Measurements from ENCODE around the gene PPARG.

The PPARG gene

GRCh38 chr3:12420393-12420792 lies 131.5 kb downstream of the PPARG start:
- H3K9me3 ChIP-seq (ENCODE audit: severe bottlenecking) = no peaks in the 10 kb centered on the region
- TF ChIP-seq CTCF (IDR thresholded peaks at IDR 0.05; ENCODE audit: poor library complexity, severe bottlenecking) = no peak
- no peak overlapping the region for H3K4me3 ChIP-seq (ENCODE audit: severe bottlenecking)
- H3K36me3 ChIP-seq (ENCODE audit: low read depth) = no peaks in the 10 kb centered on the region
- H3K27ac ChIP-seq (ENCODE audit: poor library complexity, severe bottlenecking) = no peak overlapping the region
- DNase-seq (ENCODE audit: low spot score) (no peak), ATAC-seq (ENCODE audit: low read depth) (no peak)
- no peaks in the 10 kb centered on the region for H3K4me1 ChIP-seq (ENCODE audit: insufficient read depth, poor library complexity, severe bottlenecking)
- no peaks in the 10 kb centered on the region for H3K27me3 ChIP-seq (ENCODE audit: insufficient read depth, poor library complexity, severe bottlenecking)

- H3K4me1 ChIP-seq (ENCODE audit: insufficient read depth, poor library complexity, severe bottlenecking) = no peaks in the 10 kb centered on the region
- no peaks in the 10 kb centered on the region for H3K9me3 ChIP-seq (ENCODE audit: severe bottlenecking)
- H3K27me3 ChIP-seq (ENCODE audit: insufficient read depth, poor library complexity, severe bottlenecking) = no peaks in the 10 kb centered on the region
- no peak for TF ChIP-seq CTCF (IDR thresholded peaks at IDR 0.05; ENCODE audit: poor library complexity, severe bottlenecking)
- H3K36me3 ChIP-seq (ENCODE audit: low read depth) = no peaks in the 10 kb centered on the region
- H3K4me3 ChIP-seq (ENCODE audit: severe bottlenecking) = no peak overlapping the region
- DNase-seq (ENCODE audit: low spot score) (no peak), ATAC-seq (ENCODE audit: low read depth) (no peak)
- no peak overlapping the region for H3K27ac ChIP-seq (ENCODE audit: poor library complexity, severe bottlenecking)
Observed at GRCh38 chr3:12421132-12421531, 132.3 kb downstream of the PPARG start.

GRCh38 chr3:12423131-12423530 lies 134.3 kb downstream of the PPARG start:
- Histone ChIP-seq H3K4me3 (ENCODE audit: severe bottlenecking) (no peak overlapping the region), H3K27ac (ENCODE audit: poor library complexity, severe bottlenecking) (no peak overlapping the region), H3K36me3 (ENCODE audit: low read depth) (no peaks in the 10 kb centered on the region), H3K9me3 (ENCODE audit: severe bottlenecking) (no peaks in the 10 kb centered on the region), H3K4me1 (ENCODE audit: insufficient read depth, poor library complexity, severe bottlenecking) (no peaks in the 10 kb centered on the region), H3K27me3 (ENCODE audit: insufficient read depth, poor library complexity, severe bottlenecking) (no peaks in the 10 kb centered on the region)
- ATAC-seq (ENCODE audit: low read depth) = no peak
- TF ChIP-seq CTCF (IDR thresholded peaks at IDR 0.05; ENCODE audit: poor library complexity, severe bottlenecking) = no peak
- no peak for DNase-seq (ENCODE audit: low spot score)

GRCh38 chr3:12423918-12424630 lies 135.2 kb downstream of the PPARG start:
- no peak overlapping the region for H3K27ac ChIP-seq (ENCODE audit: poor library complexity, severe bottlenecking)
- DNase-seq (ENCODE audit: low spot score) = no peak
- no peaks in the 10 kb centered on the region for H3K27me3 ChIP-seq (ENCODE audit: insufficient read depth, poor library complexity, severe bottlenecking)
- H3K4me1 ChIP-seq (ENCODE audit: insufficient read depth, poor library complexity, severe bottlenecking) = no peaks in the 10 kb centered on the region
- H3K4me3 ChIP-seq (ENCODE audit: severe bottlenecking) = no peak overlapping the region
- no peaks in the 10 kb centered on the region for H3K36me3 ChIP-seq (ENCODE audit: low read depth)
- no peak for TF ChIP-seq CTCF (IDR thresholded peaks at IDR 0.05; ENCODE audit: poor library complexity, severe bottlenecking)
- no peaks in the 10 kb centered on the region for H3K9me3 ChIP-seq (ENCODE audit: severe bottlenecking)
- no peak for ATAC-seq (ENCODE audit: low read depth)

- Histone ChIP-seq H3K4me3 (ENCODE audit: severe bottlenecking) (no peak overlapping the region), H3K4me1 (ENCODE audit: insufficient read depth, poor library complexity, severe bottlenecking) (no peaks in the 10 kb centered on the region), H3K36me3 (ENCODE audit: low read depth) (no peaks in the 10 kb centered on the region), H3K27ac (ENCODE audit: poor library complexity, severe bottlenecking) (no peak overlapping the region), H3K27me3 (ENCODE audit: insufficient read depth, poor library complexity, severe bottlenecking) (no peaks in the 10 kb centered on the region), H3K9me3 (ENCODE audit: severe bottlenecking) (no peaks in the 10 kb centered on the region)
- TF ChIP-seq CTCF (IDR thresholded peaks at IDR 0.05; ENCODE audit: poor library complexity, severe bottlenecking) = no peak
- DNase-seq (ENCODE audit: low spot score) (no peak), ATAC-seq (ENCODE audit: low read depth) (no peak)
Observed at GRCh38 chr3:12424635-12425319, 135.9 kb downstream of the PPARG start.

Measured in RWPE2 (cell line).